Neural cell (in vitro differentiated cells): ENCODE results near the gene KIFBP.

Experiments used
- EP300 ChIP-seq: fragments of 450-650 bp; conservative IDR thresholded peaks from 2 replicates; pipeline ENCODE4 v1.6.1; 2014; ENCODE audit warnings: antibody characterized with exemption, mild to moderate bottlenecking, moderate library complexity; ENCODE audit not compliant: poor library complexity, severe bottlenecking
- EZH2 ChIP-seq: fragments of 200-600, 300-800 bp; shearing (Covaris generic), sonication (generic); IDR thresholded peaks from 2 replicates; pipeline ENCODE4 v1.6.1; 2014; ENCODE audit warnings: antibody characterized with exemption, low read length, borderline replicate concordance, mild to moderate bottlenecking; ENCODE audit not compliant: insufficient read depth, poor library complexity, severe bottlenecking
- POLR2AphosphoS5 ChIP-seq: IDR thresholded peaks from 2 replicates; pipeline ENCODE4 v1.6.1; 2012
- RAD21 ChIP-seq: fragments of 450-650 bp; conservative IDR thresholded peaks from 2 replicates; pipeline ENCODE4 v1.6.1; 2014; ENCODE audit warnings: antibody characterized with exemption, mild to moderate bottlenecking, moderate library complexity
- SMC3 ChIP-seq: fragments of 450-650 bp; conservative IDR thresholded peaks from 2 replicates; pipeline ENCODE4 v1.6.1; 2014; ENCODE audit warnings: antibody characterized with exemption, mild to moderate bottlenecking, moderate library complexity; ENCODE audit not compliant: poor library complexity
- TAF1 ChIP-seq: IDR thresholded peaks from 2 replicates; pipeline ENCODE4 v1.6.1; 2012; ENCODE audit warnings: low read depth
- TF ChIP-seq, protein P1 (sequence below): fragments of 450-650 bp; IDR thresholded peaks from 2 replicates; pipeline ENCODE4 v1.5.1; 2014; ENCODE audit warnings: antibody characterized with exemption, mild to moderate bottlenecking, moderate library complexity; ENCODE audit not compliant: poor library complexity, severe bottlenecking
- TF ChIP-seq, protein P2 (sequence below): IDR thresholded peaks from 2 replicates; pipeline ENCODE4 v1.6.1; 2012; ENCODE audit warnings: borderline replicate concordance

DNA sequence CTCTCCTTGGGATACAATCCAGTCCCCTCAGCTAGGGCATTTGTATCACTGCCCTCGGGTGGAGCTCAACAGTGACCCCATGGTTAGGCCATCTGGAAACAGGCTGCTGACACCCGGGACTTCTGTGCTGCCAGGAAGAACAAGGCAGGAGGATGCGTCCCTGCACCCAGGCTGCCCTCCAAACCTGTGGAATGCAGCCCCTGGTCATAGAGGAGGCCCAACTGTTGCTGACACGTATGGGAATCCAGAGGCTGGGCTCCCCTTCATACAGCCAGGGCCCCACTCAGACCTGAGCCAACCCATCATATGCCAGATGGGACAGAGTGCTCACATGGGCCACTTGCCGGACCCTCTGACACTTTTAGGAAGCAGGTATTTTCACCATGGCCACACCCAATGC is 53.8 kb downstream of the KIFBP start:
- no peak for TF ChIP-seq EZH2
- TF ChIP-seq TAF1 = no peak
- TF ChIP-seq, protein P1, sequence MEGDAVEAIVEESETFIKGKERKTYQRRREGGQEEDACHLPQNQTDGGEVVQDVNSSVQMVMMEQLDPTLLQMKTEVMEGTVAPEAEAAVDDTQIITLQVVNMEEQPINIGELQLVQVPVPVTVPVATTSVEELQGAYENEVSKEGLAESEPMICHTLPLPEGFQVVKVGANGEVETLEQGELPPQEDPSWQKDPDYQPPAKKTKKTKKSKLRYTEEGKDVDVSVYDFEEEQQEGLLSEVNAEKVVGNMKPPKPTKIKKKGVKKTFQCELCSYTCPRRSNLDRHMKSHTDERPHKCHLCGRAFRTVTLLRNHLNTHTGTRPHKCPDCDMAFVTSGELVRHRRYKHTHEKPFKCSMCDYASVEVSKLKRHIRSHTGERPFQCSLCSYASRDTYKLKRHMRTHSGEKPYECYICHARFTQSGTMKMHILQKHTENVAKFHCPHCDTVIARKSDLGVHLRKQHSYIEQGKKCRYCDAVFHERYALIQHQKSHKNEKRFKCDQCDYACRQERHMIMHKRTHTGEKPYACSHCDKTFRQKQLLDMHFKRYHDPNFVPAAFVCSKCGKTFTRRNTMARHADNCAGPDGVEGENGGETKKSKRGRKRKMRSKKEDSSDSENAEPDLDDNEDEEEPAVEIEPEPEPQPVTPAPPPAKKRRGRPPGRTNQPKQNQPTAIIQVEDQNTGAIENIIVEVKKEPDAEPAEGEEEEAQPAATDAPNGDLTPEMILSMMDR = no peak
- TF ChIP-seq POLR2AphosphoS5 = no peak
- no peak for TF ChIP-seq RAD21
- TF ChIP-seq, protein P2, sequence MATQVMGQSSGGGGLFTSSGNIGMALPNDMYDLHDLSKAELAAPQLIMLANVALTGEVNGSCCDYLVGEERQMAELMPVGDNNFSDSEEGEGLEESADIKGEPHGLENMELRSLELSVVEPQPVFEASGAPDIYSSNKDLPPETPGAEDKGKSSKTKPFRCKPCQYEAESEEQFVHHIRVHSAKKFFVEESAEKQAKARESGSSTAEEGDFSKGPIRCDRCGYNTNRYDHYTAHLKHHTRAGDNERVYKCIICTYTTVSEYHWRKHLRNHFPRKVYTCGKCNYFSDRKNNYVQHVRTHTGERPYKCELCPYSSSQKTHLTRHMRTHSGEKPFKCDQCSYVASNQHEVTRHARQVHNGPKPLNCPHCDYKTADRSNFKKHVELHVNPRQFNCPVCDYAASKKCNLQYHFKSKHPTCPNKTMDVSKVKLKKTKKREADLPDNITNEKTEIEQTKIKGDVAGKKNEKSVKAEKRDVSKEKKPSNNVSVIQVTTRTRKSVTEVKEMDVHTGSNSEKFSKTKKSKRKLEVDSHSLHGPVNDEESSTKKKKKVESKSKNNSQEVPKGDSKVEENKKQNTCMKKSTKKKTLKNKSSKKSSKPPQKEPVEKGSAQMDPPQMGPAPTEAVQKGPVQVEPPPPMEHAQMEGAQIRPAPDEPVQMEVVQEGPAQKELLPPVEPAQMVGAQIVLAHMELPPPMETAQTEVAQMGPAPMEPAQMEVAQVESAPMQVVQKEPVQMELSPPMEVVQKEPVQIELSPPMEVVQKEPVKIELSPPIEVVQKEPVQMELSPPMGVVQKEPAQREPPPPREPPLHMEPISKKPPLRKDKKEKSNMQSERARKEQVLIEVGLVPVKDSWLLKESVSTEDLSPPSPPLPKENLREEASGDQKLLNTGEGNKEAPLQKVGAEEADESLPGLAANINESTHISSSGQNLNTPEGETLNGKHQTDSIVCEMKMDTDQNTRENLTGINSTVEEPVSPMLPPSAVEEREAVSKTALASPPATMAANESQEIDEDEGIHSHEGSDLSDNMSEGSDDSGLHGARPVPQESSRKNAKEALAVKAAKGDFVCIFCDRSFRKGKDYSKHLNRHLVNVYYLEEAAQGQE = no peak
- no peak for TF ChIP-seq SMC3
- no peak for TF ChIP-seq EP300
